Fibroblast of the aortic adventitia (primary cell): ENCODE measurements around the gene HAND1. TPM values are rescaled to one million over a fixed set of nuclear protein-coding genes. Genes with fewer than 3 reads are reported as not detected.

Experiments used
- DNase-seq: peaks from one replicate; pipeline ENCODE4 v3.0.0-alpha.2; 2010; ENCODE audit warnings: low read depth
- H3K4me3 ChIP-seq: 2 replicates; pipeline ENCODE4 v1.5.1; 2011; ENCODE audit warnings: low read depth, mild to moderate bottlenecking, control low read depth, low read length, moderate library complexity
- CTCF ChIP-seq: IDR thresholded peaks from 2 replicates; pipeline ENCODE4 v1.5.1; 2011; ENCODE audit warnings: mild to moderate bottlenecking, low read length, control low read depth, inconsistent platforms; ENCODE audit not compliant: insufficient read depth
- total RNA-seq: library from RNA; depleted of rRNA; stranded (reverse); fragments of >200 nt; gene quantifications from 2 replicates; pipeline ENCODE4 v1.2.3, GENCODE V29; 2012; ENCODE audit warnings: low replicate concordance

The HAND1 gene
- total RNA-seq, 1 donor: not detected

GRCh38 chr5:154481584-154482381 lies 3.8 kb upstream of the HAND1 start:
- DNase-seq: no peak
- H3K4me3 ChIP-seq: no peak overlapping the region

GRCh38 chr5:154480847-154481246 lies 2.8 kb upstream of the HAND1 start:
- no peak for TF ChIP-seq CTCF
- no peak overlapping the region for H3K4me3 ChIP-seq
- DNase-seq: no peak

More at GRCh38 chr5:154481584-154482381, 3.8 kb upstream of the HAND1 start:
- no peak for TF ChIP-seq CTCF

GRCh38 chr5:154479944-154480750 lies 2.1 kb upstream of the HAND1 start:
- TF ChIP-seq CTCF: no peak
- no peak overlapping the region for H3K4me3 ChIP-seq

GRCh38 chr5:154479160-154479943 lies 1.3 kb upstream of the HAND1 start:
- no peak overlapping the region for H3K4me3 ChIP-seq
- no peak for TF ChIP-seq CTCF
- DNase-seq: no peak

More at GRCh38 chr5:154479944-154480750, 2.1 kb upstream of the HAND1 start:
- DNase-seq: no peak

GRCh38 chr5:154478752-154479159 lies 729 bp upstream of the HAND1 start:
- DNase-seq: no peak
- no peak for TF ChIP-seq CTCF
- no peak overlapping the region for H3K4me3 ChIP-seq
